ENCODE measurements around the gene EVPL.

- TF ChIP-seq KLF8 (tag by site-specific recombination; IDR thresholded peaks at IDR 0.05): no peak
- TF ChIP-seq, protein P1, sequence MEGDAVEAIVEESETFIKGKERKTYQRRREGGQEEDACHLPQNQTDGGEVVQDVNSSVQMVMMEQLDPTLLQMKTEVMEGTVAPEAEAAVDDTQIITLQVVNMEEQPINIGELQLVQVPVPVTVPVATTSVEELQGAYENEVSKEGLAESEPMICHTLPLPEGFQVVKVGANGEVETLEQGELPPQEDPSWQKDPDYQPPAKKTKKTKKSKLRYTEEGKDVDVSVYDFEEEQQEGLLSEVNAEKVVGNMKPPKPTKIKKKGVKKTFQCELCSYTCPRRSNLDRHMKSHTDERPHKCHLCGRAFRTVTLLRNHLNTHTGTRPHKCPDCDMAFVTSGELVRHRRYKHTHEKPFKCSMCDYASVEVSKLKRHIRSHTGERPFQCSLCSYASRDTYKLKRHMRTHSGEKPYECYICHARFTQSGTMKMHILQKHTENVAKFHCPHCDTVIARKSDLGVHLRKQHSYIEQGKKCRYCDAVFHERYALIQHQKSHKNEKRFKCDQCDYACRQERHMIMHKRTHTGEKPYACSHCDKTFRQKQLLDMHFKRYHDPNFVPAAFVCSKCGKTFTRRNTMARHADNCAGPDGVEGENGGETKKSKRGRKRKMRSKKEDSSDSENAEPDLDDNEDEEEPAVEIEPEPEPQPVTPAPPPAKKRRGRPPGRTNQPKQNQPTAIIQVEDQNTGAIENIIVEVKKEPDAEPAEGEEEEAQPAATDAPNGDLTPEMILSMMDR (tag by site-specific recombination; IDR thresholded peaks at IDR 0.05): no peak; the same call in 1 of the 2 replicates
- no peak for TF ChIP-seq ZBTB17 (tag by site-specific recombination; IDR thresholded peaks at IDR 0.05)
- TF ChIP-seq ZNF274 (IDR thresholded peaks at IDR 0.05; ENCODE audit: low read length): no peak
- TF ChIP-seq ZNF274 (tag by site-specific recombination; IDR thresholded peaks at IDR 0.05; ENCODE audit: borderline replicate concordance): no peak
These were observed 29.8 kb upstream of the EVPL start for GRCh38 chr17:76056882-76057281.

All from HEK293 (cell line).